Prostate gland (tissue), 2 donors: ENCODE data around the gene IGSF23.

Experiments used
- CTCF ChIP-seq, 4 experiments: fragments of 200-600 bp in 2 of 4; fragments of 450-650 bp in 2 of 4; sonication (generic) in 2 of 4; IDR thresholded peaks; 1 replicate in 3 of 4; 2 replicates in 1 of 4; pipeline ENCODE4 v1.5.1; 2016 to 2019; ENCODE audit warnings: antibody characterized with exemption in 4 of 4, mild to moderate bottlenecking in 2 of 4, moderate library complexity in 2 of 4
- POLR2A ChIP-seq: fragments of 450-650 bp; IDR thresholded peaks from one replicate; pipeline ENCODE4 v1.6.1; 2016; ENCODE audit warnings: antibody characterized with exemption, mild to moderate bottlenecking

- TF ChIP-seq CTCF (IDR thresholded peaks at IDR 0.05) (no peak), POLR2A (no peak)
These were observed 9.7 kb downstream of the IGSF23 start for GRCh38 chr19:44623080-44623479.
